Measurements from ENCODE around the gene NUDT3.
"Not testable (repeated sequence)": the region's sequence is repeated elsewhere in the genome, so short reads cannot be mapped to it uniquely, and the experiment has no call there.

The NUDT3 gene

DNA sequence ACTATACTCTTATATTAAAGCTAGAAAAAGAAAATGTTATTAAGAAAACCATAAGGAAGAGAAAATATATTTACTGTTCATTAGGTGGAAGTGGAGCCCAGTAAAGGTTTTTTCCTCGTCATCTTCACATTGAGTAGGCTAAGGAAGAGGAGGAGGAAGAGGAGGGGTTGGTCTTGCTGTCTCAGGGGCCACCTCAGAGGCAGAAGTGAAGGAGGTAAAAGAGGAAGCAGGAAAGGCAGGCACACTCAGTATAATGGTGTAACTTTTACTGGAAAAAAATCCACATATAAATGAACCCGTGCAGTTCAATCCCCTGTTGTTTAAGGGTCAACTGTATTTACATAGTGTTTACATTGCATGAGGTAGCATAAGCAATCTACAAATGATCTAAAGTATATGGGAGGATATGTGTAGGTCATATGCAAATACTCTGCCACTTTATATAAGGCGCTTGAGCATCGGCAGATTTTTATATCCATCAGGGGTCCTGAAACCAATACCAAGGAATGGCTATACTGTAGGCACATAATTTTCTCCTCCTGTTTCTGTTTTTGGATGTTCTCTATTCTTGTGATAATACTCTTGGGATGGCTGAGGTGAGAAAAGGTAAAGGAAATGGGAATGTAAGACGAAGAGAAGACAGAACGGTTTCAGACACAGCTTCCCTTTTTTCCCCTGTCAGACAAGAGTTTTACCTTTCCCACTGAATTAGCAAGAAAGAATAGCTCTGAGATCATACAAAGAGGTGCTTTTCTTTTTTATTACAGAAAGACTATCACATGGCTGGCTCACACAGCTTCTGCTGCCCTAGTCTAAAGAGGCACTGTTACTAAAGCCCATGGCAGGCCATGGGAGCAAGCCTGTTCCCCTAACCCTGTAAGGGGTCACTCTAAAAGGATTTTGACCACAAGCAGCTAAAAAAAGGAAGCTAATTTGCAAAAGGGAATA, 59.9 kb downstream of the NUDT3 start:
- H3K27me3 ChIP-seq (ENCODE audit: control insufficient read depth, insufficient read depth, low read length), result no peaks in the 10 kb centered on the region
- no peaks in the 10 kb centered on the region for H3K4me1 ChIP-seq (ENCODE audit: control insufficient read depth, insufficient read depth, low read length)
- H3K4me3 ChIP-seq (ENCODE audit: low read length), result no peak overlapping the region
- DNase-seq (ENCODE audit: low read depth, low spot score), result no peak
- no peaks in the 10 kb centered on the region for H3K36me3 ChIP-seq (ENCODE audit: control insufficient read depth, insufficient read depth, low read length)
- H3K27ac ChIP-seq (ENCODE audit: low read length), result no peak overlapping the region
- WGBS (ENCODE audit: insufficient coverage, insufficient read length), result no CpG with 5 or more reads among the region's 6 CpGs
- H3K9me3 ChIP-seq (ENCODE audit: control insufficient read depth, insufficient read depth, low read length), result no peaks in the 10 kb centered on the region

DNA sequence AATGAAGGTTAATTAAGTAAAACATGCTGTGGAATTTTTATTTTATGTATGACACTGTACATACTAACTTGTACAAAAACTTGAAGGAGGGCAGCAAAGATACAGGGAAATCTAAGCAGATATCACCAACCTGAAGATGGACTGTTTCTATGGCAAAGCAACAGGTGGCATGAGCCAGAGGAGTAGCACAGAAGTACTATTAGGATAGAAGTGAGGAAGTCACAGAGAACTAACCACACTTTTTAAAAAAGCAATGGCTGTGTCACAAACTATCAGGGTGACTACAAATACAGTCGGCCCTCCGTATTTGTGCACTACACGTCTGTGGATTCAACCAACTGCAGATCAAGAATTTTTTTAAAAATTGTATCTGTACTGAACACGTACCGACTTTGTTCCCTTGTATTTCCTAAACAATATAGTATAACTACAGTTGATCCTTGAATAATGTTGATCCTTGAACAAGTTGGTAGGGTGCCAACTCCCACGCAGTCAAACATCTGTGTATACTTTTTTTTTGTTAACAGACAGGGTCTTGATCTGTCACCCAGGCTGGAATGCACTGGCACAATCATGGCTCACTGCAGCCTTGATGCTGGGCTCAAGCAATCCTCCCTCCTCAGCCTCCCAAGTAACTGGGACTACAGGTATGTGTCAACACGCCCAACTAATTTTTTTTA, 61.0 kb downstream of the NUDT3 start:
- Histone ChIP-seq H3K27ac (ENCODE audit: low read length) (no peak overlapping the region), H3K36me3 (ENCODE audit: control insufficient read depth, insufficient read depth, low read length) (no peaks in the 10 kb centered on the region), H3K4me3 (ENCODE audit: low read length) (no peak overlapping the region), H3K9me3 (ENCODE audit: control insufficient read depth, insufficient read depth, low read length) (no peaks in the 10 kb centered on the region), H3K27me3 (ENCODE audit: control insufficient read depth, insufficient read depth, low read length) (no peaks in the 10 kb centered on the region), H3K4me1 (ENCODE audit: control insufficient read depth, insufficient read depth, low read length) (no peaks in the 10 kb centered on the region)
- no peak for DNase-seq (ENCODE audit: low read depth, low spot score)
- WGBS (ENCODE audit: insufficient coverage, insufficient read length), result no CpG with 5 or more reads among the region's 7 CpGs

DNA sequence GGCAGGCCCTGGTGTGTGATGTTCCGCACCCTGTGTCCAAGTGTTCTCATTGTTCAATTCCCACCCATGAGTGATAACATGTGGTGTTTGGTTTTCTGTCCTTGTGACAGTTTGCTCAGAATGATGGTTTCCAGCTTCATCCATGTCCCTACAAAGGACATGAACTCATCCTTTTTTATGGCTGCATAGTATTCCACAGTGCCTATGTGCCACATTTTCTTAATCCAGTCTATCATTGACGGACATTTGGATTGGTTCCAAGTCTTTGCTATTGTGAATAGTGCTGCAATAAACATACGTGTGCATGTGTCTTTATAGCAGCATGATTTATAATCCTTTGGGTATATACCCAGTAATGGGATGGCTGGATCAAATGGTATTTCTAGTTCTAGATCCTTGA, 62.7 kb downstream of the NUDT3 start:
- H3K4me1 ChIP-seq (ENCODE audit: control insufficient read depth, insufficient read depth, low read length); DNase-seq (ENCODE audit: low read depth, low spot score); H3K9me3 ChIP-seq (ENCODE audit: control insufficient read depth, insufficient read depth, low read length); H3K36me3 ChIP-seq (ENCODE audit: control insufficient read depth, insufficient read depth, low read length); H3K27me3 ChIP-seq (ENCODE audit: control insufficient read depth, insufficient read depth, low read length); H3K27ac ChIP-seq (ENCODE audit: low read length); H3K4me3 ChIP-seq (ENCODE audit: low read length): not testable (repeated sequence)
- no CpG with 5 or more reads among the region's 3 CpGs for WGBS (ENCODE audit: insufficient coverage, insufficient read length)

DNA sequence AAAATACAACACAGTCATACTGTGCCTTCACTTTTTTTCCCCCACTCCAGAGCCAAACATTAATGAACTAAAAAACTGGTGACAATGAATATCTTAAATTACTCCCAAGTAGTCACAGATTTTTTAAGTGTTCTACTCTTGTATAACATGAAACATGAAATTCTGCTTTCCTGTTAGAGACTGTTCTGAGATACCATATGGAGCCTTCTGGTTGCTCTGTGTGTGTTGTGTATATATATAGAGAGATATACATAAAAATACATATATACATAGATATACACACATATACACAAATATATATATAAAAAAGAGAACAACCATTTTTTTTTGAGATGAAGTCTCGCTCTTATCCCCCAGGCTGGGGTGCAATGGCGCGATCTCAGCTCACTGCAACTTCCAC, 63.5 kb downstream of the NUDT3 start:
- H3K27ac ChIP-seq (ENCODE audit: low read length), result no peak overlapping the region
- H3K27me3 ChIP-seq (ENCODE audit: control insufficient read depth, insufficient read depth, low read length), result no peaks in the 10 kb centered on the region
- H3K4me1 ChIP-seq (ENCODE audit: control insufficient read depth, insufficient read depth, low read length), result no peaks in the 10 kb centered on the region
- WGBS (ENCODE audit: insufficient coverage, insufficient read length), result no CpG with 5 or more reads among the region's 3 CpGs
- H3K36me3 ChIP-seq (ENCODE audit: control insufficient read depth, insufficient read depth, low read length), result no peaks in the 10 kb centered on the region
- DNase-seq (ENCODE audit: low read depth, low spot score), result no peak
- no peak overlapping the region for H3K4me3 ChIP-seq (ENCODE audit: low read length)
- H3K9me3 ChIP-seq (ENCODE audit: control insufficient read depth, insufficient read depth, low read length), result no peaks in the 10 kb centered on the region

DNA sequence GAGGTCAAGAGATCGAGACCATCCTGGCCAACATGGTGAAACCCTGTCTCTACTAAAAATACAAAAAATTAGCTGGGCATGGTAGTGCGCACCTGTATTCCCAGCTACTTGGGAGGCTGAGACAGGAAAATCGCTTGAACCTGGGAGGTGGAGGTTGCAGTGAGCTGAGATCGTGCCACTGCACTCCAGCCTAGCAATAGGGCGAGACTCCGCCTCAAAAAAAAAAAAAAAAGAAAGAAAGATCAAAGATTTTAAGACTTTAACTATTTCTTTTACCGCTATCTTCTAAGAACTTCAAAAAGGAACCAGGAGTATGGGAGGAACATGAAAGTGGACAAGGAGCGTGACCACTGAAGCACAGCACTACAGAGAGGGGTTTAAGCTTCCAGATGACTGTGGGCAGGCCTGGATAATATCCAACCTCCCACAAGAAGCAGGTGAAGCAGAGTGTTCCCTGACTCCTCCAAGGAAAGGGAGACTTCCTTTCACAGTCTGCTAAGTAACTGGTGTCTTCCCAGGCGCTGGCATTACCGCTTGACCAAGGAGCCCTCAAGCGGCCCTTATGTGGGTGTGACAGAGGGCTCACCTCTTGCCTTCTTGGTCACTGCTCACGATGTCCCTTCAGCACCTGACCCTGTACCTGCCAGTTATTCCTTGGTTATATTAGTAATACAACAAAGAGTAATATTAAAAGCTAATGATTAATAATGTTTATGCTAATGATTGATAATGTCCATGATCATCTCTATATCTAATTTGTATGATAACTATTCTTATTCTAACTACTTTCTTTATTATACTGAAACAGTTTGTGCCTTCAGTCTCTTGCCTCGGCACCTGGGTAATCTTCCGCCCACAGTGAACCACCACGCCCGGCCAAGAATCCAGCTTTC, 64.9 kb downstream of the NUDT3 start:
- not testable (repeated sequence) for H3K36me3 ChIP-seq (ENCODE audit: control insufficient read depth, insufficient read depth, low read length); H3K4me3 ChIP-seq (ENCODE audit: low read length); H3K4me1 ChIP-seq (ENCODE audit: control insufficient read depth, insufficient read depth, low read length); H3K27ac ChIP-seq (ENCODE audit: low read length); DNase-seq (ENCODE audit: low read depth, low spot score); H3K9me3 ChIP-seq (ENCODE audit: control insufficient read depth, insufficient read depth, low read length); H3K27me3 ChIP-seq (ENCODE audit: control insufficient read depth, insufficient read depth, low read length)
- no CpG with 5 or more reads among the region's 16 CpGs for WGBS (ENCODE audit: insufficient coverage, insufficient read length)

DNA sequence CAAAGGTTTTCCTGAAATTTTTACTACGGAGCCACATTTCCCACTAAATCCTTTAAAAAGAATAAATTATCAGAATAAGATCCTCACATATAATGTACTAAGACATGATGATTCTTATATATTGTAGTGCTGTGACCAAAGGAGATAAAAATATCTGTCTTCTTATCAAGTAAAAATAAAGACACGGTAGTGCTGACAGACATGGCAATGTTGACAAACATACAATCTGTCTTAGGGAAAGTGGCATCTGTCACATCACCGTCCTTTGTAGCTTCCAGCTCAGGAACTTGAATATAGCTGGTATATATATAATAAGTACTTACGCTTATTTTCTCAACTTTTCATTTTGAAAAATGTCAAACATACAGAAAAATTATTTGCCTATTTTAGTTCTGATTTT, 66.8 kb downstream of the NUDT3 start:
- no peak for DNase-seq (ENCODE audit: low read depth, low spot score)
- no CpG with 5 or more reads among the region's 4 CpGs for WGBS (ENCODE audit: insufficient coverage, insufficient read length)
- Histone ChIP-seq H3K4me1 (ENCODE audit: control insufficient read depth, insufficient read depth, low read length) (no peaks in the 10 kb centered on the region), H3K9me3 (ENCODE audit: control insufficient read depth, insufficient read depth, low read length) (no peaks in the 10 kb centered on the region), H3K36me3 (ENCODE audit: control insufficient read depth, insufficient read depth, low read length) (no peaks in the 10 kb centered on the region; the same call in 1 of the 2 replicates), H3K27ac (ENCODE audit: low read length) (no peak overlapping the region), H3K4me3 (ENCODE audit: low read length) (no peak overlapping the region), H3K27me3 (ENCODE audit: control insufficient read depth, insufficient read depth, low read length) (no peaks in the 10 kb centered on the region)

DNA sequence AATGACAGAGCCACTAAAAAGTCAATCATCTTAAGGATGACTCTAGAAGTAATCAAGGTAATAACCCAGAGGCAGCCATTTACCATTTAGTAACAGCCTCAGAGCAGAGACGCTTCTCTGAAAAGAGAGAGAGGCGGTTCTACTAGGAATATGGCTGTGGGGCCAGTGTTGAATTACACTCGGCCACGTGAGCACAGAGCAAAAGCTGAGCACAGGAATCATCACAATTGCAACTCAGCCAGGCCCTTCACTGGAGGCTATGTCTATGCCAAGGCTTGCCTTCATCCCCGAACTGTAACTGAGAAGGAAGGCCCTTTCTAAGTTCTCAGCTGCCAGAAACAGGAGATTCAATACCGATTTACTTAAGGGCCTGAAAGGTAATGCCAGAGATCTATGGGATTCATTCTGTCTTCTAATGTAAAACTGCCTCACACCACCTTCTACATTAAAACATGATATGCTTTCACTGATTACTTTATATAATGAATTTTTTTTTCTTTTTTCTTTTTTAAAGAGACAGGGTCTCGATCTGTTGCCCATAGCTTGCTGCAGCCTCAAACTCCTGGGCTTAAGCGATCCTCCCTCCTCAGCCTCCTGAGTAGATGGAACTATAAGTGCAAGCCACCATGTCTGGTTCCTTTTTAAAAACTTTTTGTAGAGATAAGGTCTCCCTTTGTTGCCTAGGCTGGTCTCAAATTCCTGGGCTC, 67.6 kb downstream of the NUDT3 start:
- H3K4me3 ChIP-seq (ENCODE audit: low read length), result no peak overlapping the region
- WGBS (ENCODE audit: insufficient coverage, insufficient read length), result no CpG with 5 or more reads among the region's 8 CpGs
- H3K27ac ChIP-seq (ENCODE audit: low read length), result no peak overlapping the region
- no peak for DNase-seq (ENCODE audit: low read depth, low spot score)
- no peaks in the 10 kb centered on the region for H3K27me3 ChIP-seq (ENCODE audit: control insufficient read depth, insufficient read depth, low read length)
- H3K9me3 ChIP-seq (ENCODE audit: control insufficient read depth, insufficient read depth, low read length), result no peaks in the 10 kb centered on the region
- no peaks in the 10 kb centered on the region for H3K4me1 ChIP-seq (ENCODE audit: control insufficient read depth, insufficient read depth, low read length)
- no peaks in the 10 kb centered on the region; the same call in 1 of the 2 replicates for H3K36me3 ChIP-seq (ENCODE audit: control insufficient read depth, insufficient read depth, low read length)

DNA sequence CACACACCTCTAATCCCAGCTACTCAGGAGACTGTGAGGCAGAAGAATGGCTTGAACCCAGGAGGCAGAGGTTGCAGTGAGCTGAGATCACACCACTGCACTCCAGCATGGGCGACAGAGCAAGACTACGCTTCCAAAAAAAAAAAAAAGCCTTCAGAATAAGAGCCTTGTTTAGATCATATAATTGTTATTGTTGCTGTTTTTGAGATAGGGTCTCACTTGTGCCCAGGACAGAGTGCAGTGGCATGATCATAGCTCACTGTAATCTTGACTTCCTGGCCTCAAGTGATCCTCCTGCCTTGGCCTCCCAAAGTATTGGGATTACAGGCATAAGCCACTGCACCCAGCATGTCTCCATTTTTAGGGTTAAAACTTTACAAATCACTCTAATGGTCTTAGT, 68.2 kb downstream of the NUDT3 start:
- not testable (repeated sequence) for H3K36me3 ChIP-seq (ENCODE audit: control insufficient read depth, insufficient read depth, low read length); H3K4me1 ChIP-seq (ENCODE audit: control insufficient read depth, insufficient read depth, low read length); H3K9me3 ChIP-seq (ENCODE audit: control insufficient read depth, insufficient read depth, low read length); H3K27me3 ChIP-seq (ENCODE audit: control insufficient read depth, insufficient read depth, low read length); DNase-seq (ENCODE audit: low read depth, low spot score); H3K27ac ChIP-seq (ENCODE audit: low read length); H3K4me3 ChIP-seq (ENCODE audit: low read length)
- no CpG with 5 or more reads among the region's 2 CpGs for WGBS (ENCODE audit: insufficient coverage, insufficient read length)

DNA sequence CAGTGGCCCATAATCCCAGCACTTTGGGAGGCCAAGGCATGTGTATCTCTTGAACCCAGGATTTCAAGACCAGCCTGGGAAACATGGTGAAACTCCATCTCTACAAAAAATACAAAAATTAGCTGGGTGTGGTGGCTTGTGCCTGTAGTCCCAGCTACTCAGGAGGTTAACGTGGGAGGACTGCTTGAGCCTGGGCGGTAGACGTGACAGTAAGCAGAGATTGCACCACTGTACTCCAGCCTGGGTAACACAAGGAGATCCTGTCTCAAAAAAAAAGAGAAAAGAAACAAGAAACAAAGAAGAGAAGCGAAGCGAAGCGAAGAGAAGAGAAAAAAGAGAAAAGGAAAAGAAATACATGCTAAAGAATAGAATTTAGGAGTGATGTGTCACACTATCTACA, 69.2 kb downstream of the NUDT3 start:
- Histone ChIP-seq H3K36me3 (ENCODE audit: control insufficient read depth, insufficient read depth, low read length) (no peaks in the 10 kb centered on the region; the same call in 1 of the 2 replicates), H3K27ac (ENCODE audit: low read length) (no peak overlapping the region), H3K27me3 (ENCODE audit: control insufficient read depth, insufficient read depth, low read length) (no peaks in the 10 kb centered on the region), H3K4me1 (ENCODE audit: control insufficient read depth, insufficient read depth, low read length) (no peaks in the 10 kb centered on the region), H3K9me3 (ENCODE audit: control insufficient read depth, insufficient read depth, low read length) (no peaks in the 10 kb centered on the region), H3K4me3 (ENCODE audit: low read length) (no peak overlapping the region)
- DNase-seq (ENCODE audit: low read depth, low spot score), result no peak
- WGBS (ENCODE audit: insufficient coverage, insufficient read length), result no CpG with 5 or more reads among the region's 6 CpGs

DNA sequence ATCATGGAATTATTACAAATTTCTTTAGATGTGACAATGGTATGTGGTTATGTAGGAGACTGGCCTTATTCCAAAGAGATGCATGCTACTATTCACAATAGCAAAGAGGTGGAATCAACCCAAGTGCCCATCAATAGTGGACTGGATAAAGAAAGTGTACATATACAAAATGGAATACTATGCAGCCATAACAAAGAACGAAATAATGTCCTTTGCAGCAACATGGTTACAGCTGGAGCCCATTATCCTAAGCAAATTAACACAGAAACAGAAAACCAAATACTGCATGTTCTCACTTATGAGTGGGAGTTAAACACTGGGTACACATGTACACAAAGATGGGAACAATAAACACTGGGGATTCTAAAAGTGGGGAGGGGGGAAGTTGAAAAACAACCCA, 69.7 kb downstream of the NUDT3 start:
- H3K27me3 ChIP-seq (ENCODE audit: control insufficient read depth, insufficient read depth, low read length), result no peaks in the 10 kb centered on the region
- H3K36me3 ChIP-seq (ENCODE audit: control insufficient read depth, insufficient read depth, low read length), result no peaks in the 10 kb centered on the region; the same call in 1 of the 2 replicates
- H3K4me3 ChIP-seq (ENCODE audit: low read length), result no peak overlapping the region
- no CpG with 5 or more reads among the region's 1 CpG for WGBS (ENCODE audit: insufficient coverage, insufficient read length)
- no peaks in the 10 kb centered on the region for H3K4me1 ChIP-seq (ENCODE audit: control insufficient read depth, insufficient read depth, low read length)
- no peak overlapping the region for H3K27ac ChIP-seq (ENCODE audit: low read length)
- H3K9me3 ChIP-seq (ENCODE audit: control insufficient read depth, insufficient read depth, low read length), result no peaks in the 10 kb centered on the region
- no peak for DNase-seq (ENCODE audit: low read depth, low spot score)
